Fibroblast of pulmonary artery (primary cell): ENCODE measurements around the gene POC5.

Experiments
- DNase-seq: peaks from one replicate; pipeline ENCODE4 v3.0.0-alpha.2; 2010; ENCODE audit warnings: low read depth
- H3K4me3 ChIP-seq: replicated peaks from 2 replicates; pipeline ENCODE4 v1.5.1; 2011; ENCODE audit warnings: low read depth, mild to moderate bottlenecking, control low read depth, low read length, moderate library complexity
- TF ChIP-seq, protein P1 (sequence below): IDR thresholded peaks from 2 replicates; pipeline ENCODE4 v1.5.1; 2011; ENCODE audit warnings: mild to moderate bottlenecking, control low read depth, low read length, inconsistent platforms; ENCODE audit errors: missing control alignments

Gene POC5

DNA sequence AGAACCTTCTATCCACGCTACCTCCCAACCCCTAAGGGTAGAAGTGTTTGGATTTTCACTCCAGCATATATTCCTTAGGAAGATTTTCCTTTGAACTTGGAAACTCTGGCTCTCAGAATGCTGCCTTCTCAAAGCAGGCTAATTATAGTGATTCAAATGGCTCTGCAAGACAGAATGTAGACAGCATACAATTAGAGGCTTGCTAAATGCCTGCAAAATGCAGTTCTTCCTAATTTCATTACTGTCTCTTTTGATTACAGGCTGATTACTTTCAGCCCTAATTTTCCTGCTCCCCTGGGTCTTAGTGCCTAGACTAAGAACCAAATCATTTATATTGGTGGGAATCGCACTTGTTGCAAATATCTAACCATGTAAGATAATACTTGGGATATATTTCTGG lies 55.2 kb downstream of the POC5 start:
- TF ChIP-seq, protein P1, sequence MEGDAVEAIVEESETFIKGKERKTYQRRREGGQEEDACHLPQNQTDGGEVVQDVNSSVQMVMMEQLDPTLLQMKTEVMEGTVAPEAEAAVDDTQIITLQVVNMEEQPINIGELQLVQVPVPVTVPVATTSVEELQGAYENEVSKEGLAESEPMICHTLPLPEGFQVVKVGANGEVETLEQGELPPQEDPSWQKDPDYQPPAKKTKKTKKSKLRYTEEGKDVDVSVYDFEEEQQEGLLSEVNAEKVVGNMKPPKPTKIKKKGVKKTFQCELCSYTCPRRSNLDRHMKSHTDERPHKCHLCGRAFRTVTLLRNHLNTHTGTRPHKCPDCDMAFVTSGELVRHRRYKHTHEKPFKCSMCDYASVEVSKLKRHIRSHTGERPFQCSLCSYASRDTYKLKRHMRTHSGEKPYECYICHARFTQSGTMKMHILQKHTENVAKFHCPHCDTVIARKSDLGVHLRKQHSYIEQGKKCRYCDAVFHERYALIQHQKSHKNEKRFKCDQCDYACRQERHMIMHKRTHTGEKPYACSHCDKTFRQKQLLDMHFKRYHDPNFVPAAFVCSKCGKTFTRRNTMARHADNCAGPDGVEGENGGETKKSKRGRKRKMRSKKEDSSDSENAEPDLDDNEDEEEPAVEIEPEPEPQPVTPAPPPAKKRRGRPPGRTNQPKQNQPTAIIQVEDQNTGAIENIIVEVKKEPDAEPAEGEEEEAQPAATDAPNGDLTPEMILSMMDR = no peak
- H3K4me3 ChIP-seq = no peak overlapping the region
- DNase-seq = no peak

DNA sequence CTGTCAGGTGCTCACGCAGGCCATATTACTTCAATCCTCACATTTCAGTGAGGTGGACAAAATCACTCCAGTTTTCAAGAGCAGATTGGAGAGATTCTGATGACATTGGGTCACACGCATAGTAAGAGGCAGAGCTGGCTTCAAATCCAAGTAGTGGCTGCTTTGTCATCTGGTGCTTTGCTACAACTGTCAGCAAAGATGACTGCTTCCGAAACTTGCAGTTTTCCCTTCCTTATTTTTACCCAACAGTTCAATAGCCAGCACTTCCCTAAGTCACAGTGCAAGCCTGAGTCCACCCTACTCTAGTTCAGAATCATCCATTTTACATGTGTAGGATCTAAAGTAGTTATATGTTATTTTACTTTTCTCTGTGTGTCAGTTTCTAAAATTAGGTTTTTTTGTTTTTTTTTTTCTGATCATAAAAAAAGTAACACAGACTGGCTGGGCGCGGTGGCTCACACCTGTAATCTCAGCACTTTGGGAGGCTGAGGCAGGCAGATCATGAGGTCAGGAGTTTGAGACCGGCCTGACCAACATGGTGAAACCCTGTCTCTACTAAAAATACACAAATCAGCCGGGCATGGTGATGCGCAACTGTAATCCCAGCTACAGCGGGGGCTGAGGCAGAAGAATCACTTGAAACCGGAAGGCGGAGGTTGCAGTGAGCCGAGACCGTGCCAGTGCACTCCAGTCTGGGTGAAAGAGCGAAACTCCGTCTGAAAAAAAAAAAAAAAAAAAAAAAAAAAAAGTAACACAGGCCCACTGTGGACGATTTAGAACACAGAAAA lies 56.4 kb downstream of the POC5 start:
- no peak overlapping the region for H3K4me3 ChIP-seq
- DNase-seq = no peak
- TF ChIP-seq, protein P1 = no peak

DNA sequence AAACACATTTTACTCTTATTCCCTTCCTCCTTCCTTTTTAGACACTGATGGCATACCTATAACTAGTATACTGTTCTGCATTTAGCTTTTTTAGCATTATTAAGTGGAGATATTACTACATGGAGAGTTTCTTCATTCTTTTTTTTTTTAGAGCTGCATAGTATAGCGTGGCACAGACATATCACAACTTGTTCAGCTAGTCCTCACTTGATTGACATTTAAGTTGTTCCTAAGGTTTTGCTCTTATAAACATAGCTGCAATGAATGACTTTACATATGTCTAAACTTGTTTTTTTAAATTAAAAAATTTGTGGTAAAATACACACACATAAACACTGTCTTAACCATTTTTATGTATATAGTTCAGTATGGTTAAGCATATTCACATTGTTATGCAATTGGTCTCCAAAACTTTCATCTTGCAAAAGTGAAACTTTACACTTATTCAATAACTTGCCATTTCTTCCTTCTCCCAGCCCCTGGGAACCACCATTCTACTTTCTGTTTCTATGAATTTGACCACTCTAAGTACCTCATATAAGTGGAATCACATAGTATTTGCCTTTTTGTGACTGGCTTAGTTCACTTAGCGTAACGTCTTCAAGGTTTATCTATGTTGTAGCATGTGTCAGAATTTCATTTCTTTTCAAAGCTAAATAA lies 57.3 kb downstream of the POC5 start:
- TF ChIP-seq, protein P1 = no peak
- H3K4me3 ChIP-seq = no peak overlapping the region
- no peak for DNase-seq

DNA sequence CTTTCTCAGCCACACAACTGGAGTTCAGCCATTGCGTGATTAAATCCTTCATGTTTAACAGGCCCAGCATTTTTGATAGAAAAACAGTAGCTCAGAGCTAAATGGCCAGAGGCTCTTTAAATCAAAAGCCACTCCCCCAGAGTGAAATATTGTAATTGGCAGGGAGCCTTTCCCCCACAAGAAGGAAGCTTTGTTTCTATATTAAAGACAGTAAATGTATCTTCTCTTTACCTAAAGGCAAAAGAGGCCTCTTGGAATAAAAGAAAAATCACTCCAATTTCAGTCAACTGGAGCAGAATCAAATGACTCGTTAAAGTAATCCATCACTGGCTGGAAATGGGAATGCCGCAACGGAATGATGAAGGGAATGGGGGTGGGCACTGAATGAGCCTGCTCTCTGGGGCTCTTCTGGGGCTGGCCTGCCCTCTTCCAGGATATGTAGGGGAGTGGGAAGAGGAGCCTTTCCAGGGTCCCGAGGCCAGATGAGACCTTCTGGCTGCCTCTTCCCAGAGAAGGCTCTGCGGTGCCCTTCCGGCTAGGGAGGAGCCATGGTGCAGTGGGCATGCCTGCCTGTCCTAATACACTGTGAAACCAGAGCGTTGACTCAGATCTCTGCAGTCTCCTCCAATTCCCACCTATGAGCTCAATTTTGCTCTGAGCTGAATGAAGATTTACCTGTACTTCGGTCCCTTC lies 60.8 kb downstream of the POC5 start:
- peak; percentile 38 for DNase-seq
- TF ChIP-seq, protein P1 = no peak
- peak overlapping the region; percentile 59 for H3K4me3 ChIP-seq

DNA sequence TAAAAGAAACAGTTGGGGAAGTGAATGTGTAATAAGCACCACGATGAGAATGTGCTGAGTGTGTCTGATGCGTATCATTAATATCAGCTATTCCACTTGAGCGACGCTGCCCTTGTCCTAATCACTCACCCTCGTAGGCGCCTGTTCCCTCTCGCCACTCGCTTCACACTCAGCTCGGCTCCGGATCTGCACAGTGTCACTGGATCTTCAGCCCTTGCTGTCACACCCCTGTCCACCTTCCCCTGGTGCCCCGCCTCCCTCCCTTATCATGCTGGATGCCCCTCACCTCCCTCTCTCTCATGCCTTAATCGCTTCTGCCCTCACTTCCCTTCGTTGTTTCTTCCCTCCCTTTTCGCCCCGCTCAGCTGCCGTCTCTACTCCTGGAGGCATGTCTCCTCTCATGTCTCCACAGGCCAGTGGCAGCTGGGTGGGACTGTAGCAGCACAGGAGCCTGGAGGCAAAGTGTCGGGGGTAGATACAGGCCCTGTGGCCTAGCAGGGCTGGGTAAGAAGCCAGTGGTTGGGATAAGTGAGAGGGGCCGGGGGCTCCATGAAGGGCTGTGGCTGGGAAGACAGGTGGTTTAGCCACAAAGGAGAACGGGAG lies 62.4 kb downstream of the POC5 start:
- no peak for DNase-seq
- no peak overlapping the region for H3K4me3 ChIP-seq
- TF ChIP-seq, protein P1 = no peak

DNA sequence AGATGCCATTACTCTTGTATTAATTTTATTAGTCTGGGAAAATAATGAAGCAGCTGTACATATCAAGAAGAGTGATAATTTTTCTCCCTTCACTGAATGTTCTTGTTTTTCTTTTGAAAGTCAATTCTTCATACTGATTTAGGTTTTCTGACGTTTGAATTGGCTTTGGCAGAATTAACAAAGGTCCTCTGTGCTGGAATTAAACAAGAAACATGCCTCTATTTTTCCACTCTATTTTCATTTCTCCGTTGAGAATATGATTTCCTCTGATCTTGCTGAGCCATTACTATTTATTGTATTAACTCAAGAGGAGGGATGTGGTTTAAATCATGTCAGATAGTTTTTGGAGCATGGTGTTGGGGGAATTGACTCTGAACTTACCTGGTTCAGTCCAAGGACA lies 63.7 kb downstream of the POC5 start:
- TF ChIP-seq, protein P1 = no peak
- no peak for DNase-seq
- no peak overlapping the region for H3K4me3 ChIP-seq
